Subcutaneous adipose tissue (tissue), 4 donors: ENCODE results near the gene RAB11FIP3. TPM values are rescaled to one million over a fixed set of nuclear protein-coding genes. Genes with fewer than 3 reads are reported as not detected.

Experiments used
- total RNA-seq, 4 donors: library from RNA; depleted of rRNA; stranded (reverse); fragments of >200 nt; gene quantifications; one replicate each; pipeline ENCODE4 v1.1.0, GENCODE V29; 2016
- TF ChIP-seq, protein P1 (sequence below): fragments of 450-650 bp; IDR thresholded peaks from one replicate; pipeline ENCODE4 v1.5.1; 2016; ENCODE audit warnings: low read depth, mild to moderate bottlenecking, control low read depth, antibody characterized with exemption, moderate library complexity

The RAB11FIP3 gene
- total RNA-seq, 4 donors from 2014 or later, result 10.9 to 35.0 (median 21.0) TPM

GRCh38 chr16:407253-407652 is 18.2 kb upstream of the RAB11FIP3 start:
- TF ChIP-seq, protein P1, sequence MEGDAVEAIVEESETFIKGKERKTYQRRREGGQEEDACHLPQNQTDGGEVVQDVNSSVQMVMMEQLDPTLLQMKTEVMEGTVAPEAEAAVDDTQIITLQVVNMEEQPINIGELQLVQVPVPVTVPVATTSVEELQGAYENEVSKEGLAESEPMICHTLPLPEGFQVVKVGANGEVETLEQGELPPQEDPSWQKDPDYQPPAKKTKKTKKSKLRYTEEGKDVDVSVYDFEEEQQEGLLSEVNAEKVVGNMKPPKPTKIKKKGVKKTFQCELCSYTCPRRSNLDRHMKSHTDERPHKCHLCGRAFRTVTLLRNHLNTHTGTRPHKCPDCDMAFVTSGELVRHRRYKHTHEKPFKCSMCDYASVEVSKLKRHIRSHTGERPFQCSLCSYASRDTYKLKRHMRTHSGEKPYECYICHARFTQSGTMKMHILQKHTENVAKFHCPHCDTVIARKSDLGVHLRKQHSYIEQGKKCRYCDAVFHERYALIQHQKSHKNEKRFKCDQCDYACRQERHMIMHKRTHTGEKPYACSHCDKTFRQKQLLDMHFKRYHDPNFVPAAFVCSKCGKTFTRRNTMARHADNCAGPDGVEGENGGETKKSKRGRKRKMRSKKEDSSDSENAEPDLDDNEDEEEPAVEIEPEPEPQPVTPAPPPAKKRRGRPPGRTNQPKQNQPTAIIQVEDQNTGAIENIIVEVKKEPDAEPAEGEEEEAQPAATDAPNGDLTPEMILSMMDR, result no peak

DNA sequence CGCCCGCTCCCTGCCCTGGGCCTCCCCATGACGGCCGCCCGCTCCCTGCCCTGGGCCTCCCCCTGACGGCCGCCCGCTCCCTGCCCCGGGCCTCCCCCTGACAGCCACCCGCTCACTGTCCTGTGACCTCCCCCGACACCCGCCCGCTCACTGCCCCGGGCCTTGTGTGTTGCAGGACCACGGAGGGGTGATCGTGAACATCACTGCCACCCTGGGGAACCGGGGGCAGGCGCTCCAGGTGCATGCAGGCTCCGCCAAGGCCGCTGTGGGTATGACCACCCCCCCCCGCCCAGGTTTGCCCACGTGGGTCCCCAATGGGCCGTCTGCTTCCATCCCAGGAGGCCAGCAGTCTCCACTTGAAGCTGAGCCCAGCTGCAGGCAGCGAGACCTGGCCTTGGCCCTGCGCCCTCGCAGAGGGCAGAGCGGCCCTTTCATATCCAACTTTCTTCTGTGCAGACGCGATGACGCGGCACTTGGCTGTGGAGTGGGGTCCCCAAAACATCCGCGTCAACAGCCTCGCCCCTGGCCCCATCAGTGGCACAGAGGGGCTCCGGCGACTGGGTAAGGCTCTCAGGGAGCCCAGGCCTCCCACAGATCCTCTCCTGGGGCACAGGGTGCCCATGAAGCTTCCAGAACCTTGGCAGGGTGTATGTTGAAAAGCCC is 14.8 kb upstream of the RAB11FIP3 start:
- TF ChIP-seq, protein P1, result no peak

GRCh38 chr16:411576-412265 is 13.7 kb upstream of the RAB11FIP3 start:
- TF ChIP-seq, protein P1, result no peak

- TF ChIP-seq, protein P1, result no peak
Observed at GRCh38 chr16:414395-415169, 10.9 kb upstream of the RAB11FIP3 start.

- TF ChIP-seq, protein P1, result no peak
Observed at GRCh38 chr16:424033-424622, 1.3 kb upstream of the RAB11FIP3 start.

DNA sequence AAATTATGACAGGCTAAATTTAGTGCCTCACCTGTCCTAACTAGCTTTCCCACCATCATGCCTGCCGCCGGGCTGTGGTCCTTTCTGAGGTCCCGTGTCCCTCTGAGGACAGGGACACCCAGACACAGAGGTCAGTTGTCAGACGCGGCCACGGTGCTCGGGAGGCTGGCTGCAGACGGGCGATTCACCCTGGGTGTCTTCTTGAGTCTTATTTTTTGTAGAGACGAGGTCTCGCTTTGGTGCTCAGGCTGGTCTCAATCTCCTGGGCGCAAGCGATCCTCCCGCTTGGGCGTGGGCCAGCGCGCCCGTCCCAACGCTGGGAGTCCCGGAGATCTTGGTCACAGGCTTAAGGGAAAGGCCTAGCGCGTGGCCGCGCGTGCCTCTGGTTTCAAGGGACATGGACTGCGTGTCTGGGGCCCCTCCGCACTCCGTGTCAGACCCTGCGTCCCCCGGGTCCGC is 797 bp upstream of the RAB11FIP3 start:
- TF ChIP-seq, protein P1, result no peak

GRCh38 chr16:425740-426114 is 278 bp downstream of the RAB11FIP3 start:
- TF ChIP-seq, protein P1, result no peak
